HEK293 (cell line): ENCODE data around the gene ZWILCH.

Experiments used
- CTCF ChIA-PET: fragments of 350-600 bp; formaldehyde crosslinking; extraction: SDS; loops from one replicate; lab custom pipeline; 2021; ENCODE audit warnings: antibody characterized with exemption; lab: Yijun Ruan, JAX
- POLR2A ChIA-PET: fragments of 300-600 bp; formaldehyde crosslinking; extraction: SDS; loops from one replicate; lab custom pipeline; 2020; ENCODE audit warnings: antibody characterized with exemption, inconsistent platforms; lab: Yijun Ruan, JAX
- H3K27ac ChIP-seq: fragments of 200-500 bp; sonication (Bioruptor generic); 2 replicates; pipeline ENCODE4 v1.5.1; 2014; ENCODE audit warnings: low read depth, low read length, control low read depth, inconsistent platforms; ENCODE audit errors: extremely low read depth
- H3K36me3 ChIP-seq, 2 experiments: fragments of 200-500 bp in 1 of 2; sonication (Bioruptor generic) in 1 of 2; 1 replicate in 1 of 2; 2 replicates in 1 of 2; pipeline ENCODE4 v1.5.1; 2014 to 2017; ENCODE audit warnings: inconsistent platforms in 2 of 2, low read length in 2 of 2; ENCODE audit not compliant: control insufficient read depth in 2 of 2, insufficient read depth in 1 of 2
- H3K4me1 ChIP-seq: fragments of 200-500 bp; sonication (Bioruptor generic); 2 replicates; pipeline ENCODE4 v1.5.1; 2014; ENCODE audit warnings: mild to moderate bottlenecking, low read length, inconsistent platforms; ENCODE audit not compliant: control insufficient read depth, insufficient read depth
- H3K4me3 ChIP-seq: 2 replicates; pipeline ENCODE4 v1.5.1; 2011; ENCODE audit warnings: low read depth, mild to moderate bottlenecking, control low read depth, low read length, moderate library complexity
- H3K9me3 ChIP-seq: fragments of 200-500 bp; sonication (Bioruptor generic); 2 replicates; pipeline ENCODE4 v1.5.1; 2014; ENCODE audit warnings: low read depth, low read length, inconsistent platforms; ENCODE audit not compliant: control insufficient read depth, insufficient read depth
- ELK4 ChIP-seq: IDR thresholded peaks from 2 replicates; pipeline ENCODE4 v1.6.1; 2011; ENCODE audit warnings: mild to moderate bottlenecking, low read depth, low read length, borderline replicate concordance
- KLF8 ChIP-seq: fragments of 450-650 bp; formaldehyde crosslinking; IDR thresholded peaks from 2 replicates; pipeline ENCODE4 v1.5.1; 2016; ENCODE audit warnings: missing biosample characterization, missing genetic modification characterization
- OVOL3 ChIP-seq: fragments of 450-650 bp; formaldehyde crosslinking; IDR thresholded peaks from 2 replicates; pipeline ENCODE4 v1.5.1; 2016; ENCODE audit warnings: missing biosample characterization, missing genetic modification characterization
- REST ChIP-seq: fragments of 450-650 bp; formaldehyde crosslinking; IDR thresholded peaks from 2 replicates; pipeline ENCODE4 v1.5.1; 2016; ENCODE audit warnings: missing biosample characterization, missing genetic modification characterization
- SCRT2 ChIP-seq: fragments of 450-650 bp; formaldehyde crosslinking; IDR thresholded peaks from 2 replicates; pipeline ENCODE4 v1.5.1; 2016; ENCODE audit warnings: missing biosample characterization, missing genetic modification characterization
- SP7 ChIP-seq: fragments of 450-650 bp; formaldehyde crosslinking; IDR thresholded peaks from 2 replicates; pipeline ENCODE4 v1.5.1; 2016; ENCODE audit warnings: missing biosample characterization, missing genetic modification characterization
- ZBTB8A ChIP-seq: fragments of 450-650 bp; formaldehyde crosslinking; IDR thresholded peaks from 2 replicates; pipeline ENCODE4 v1.5.1; 2016; ENCODE audit warnings: missing biosample characterization, missing genetic modification characterization
- ZNF155 ChIP-seq: fragments of 450-650 bp; formaldehyde crosslinking; IDR thresholded peaks from 2 replicates; pipeline ENCODE4 v1.5.1; 2016; ENCODE audit warnings: missing biosample characterization, missing genetic modification characterization
- ZNF16 ChIP-seq: fragments of 450-650 bp; formaldehyde crosslinking; IDR thresholded peaks from 2 replicates; pipeline ENCODE4 v1.5.1; 2016; ENCODE audit warnings: low read depth, missing biosample characterization, missing genetic modification characterization
- ZNF211 ChIP-seq: fragments of 450-650 bp; formaldehyde crosslinking; IDR thresholded peaks from 2 replicates; pipeline ENCODE4 v1.5.1; 2016; ENCODE audit warnings: low read depth, missing biosample characterization, missing genetic modification characterization
- ZNF239 ChIP-seq: fragments of 450-650 bp; formaldehyde crosslinking; IDR thresholded peaks from 2 replicates; pipeline ENCODE4 v1.5.1; 2016; ENCODE audit warnings: missing biosample characterization, missing genetic modification characterization
- ZNF366 ChIP-seq: fragments of 450-650 bp; formaldehyde crosslinking; conservative IDR thresholded peaks from 2 replicates; pipeline ENCODE4 v1.5.1; 2016; ENCODE audit warnings: missing biosample characterization, missing genetic modification characterization
- ZNF37A ChIP-seq: fragments of 450-650 bp; IDR thresholded peaks from 2 replicates; pipeline ENCODE4 v1.5.1; 2018; ENCODE audit warnings: missing biosample characterization, missing genetic modification characterization
- ZNF426 ChIP-seq: fragments of 450-650 bp; formaldehyde crosslinking; IDR thresholded peaks from 2 replicates; pipeline ENCODE4 v1.5.1; 2017; ENCODE audit warnings: missing biosample characterization, missing genetic modification characterization, mild to moderate bottlenecking, inconsistent platforms, moderate library complexity
- ZNF501 ChIP-seq: fragments of 450-650 bp; formaldehyde crosslinking; IDR thresholded peaks from 2 replicates; pipeline ENCODE4 v1.5.1; 2016; ENCODE audit warnings: missing biosample characterization, missing genetic modification characterization
- ZNF555 ChIP-seq: fragments of 450-650 bp; formaldehyde crosslinking; conservative IDR thresholded peaks from 2 replicates; pipeline ENCODE4 v1.5.1; 2017; ENCODE audit warnings: missing biosample characterization, mild to moderate bottlenecking, missing genetic modification characterization, inconsistent platforms
- ZNF585B ChIP-seq: fragments of 450-650 bp; formaldehyde crosslinking; IDR thresholded peaks from 2 replicates; pipeline ENCODE4 v1.5.1; 2016; ENCODE audit warnings: missing biosample characterization, missing genetic modification characterization
- ZNF624 ChIP-seq: fragments of 450-650 bp; formaldehyde crosslinking; IDR thresholded peaks from 2 replicates; pipeline ENCODE4 v1.5.1; 2017; ENCODE audit warnings: missing biosample characterization, missing genetic modification characterization
- ZNF626 ChIP-seq: fragments of 450-650 bp; sonication (Bioruptor Pico); formaldehyde crosslinking; IDR thresholded peaks from 2 replicates; pipeline ENCODE4 v1.5.1; 2018; ENCODE audit warnings: missing biosample characterization, missing genetic modification characterization, inconsistent platforms
- ZNF629 ChIP-seq: fragments of 450-650 bp; formaldehyde crosslinking; IDR thresholded peaks from 2 replicates; pipeline ENCODE4 v1.5.1; 2017; ENCODE audit warnings: missing biosample characterization, missing genetic modification characterization
- ZNF670 ChIP-seq: fragments of 450-650 bp; formaldehyde crosslinking; IDR thresholded peaks from 2 replicates; pipeline ENCODE4 v1.5.1; 2016; ENCODE audit warnings: missing biosample characterization, missing genetic modification characterization, low read depth
- ZNF692 ChIP-seq: fragments of 450-650 bp; formaldehyde crosslinking; IDR thresholded peaks from 2 replicates; pipeline ENCODE4 v1.5.1; 2016; ENCODE audit warnings: missing biosample characterization, missing genetic modification characterization
- ZNF843 ChIP-seq: fragments of 450-650 bp; formaldehyde crosslinking; IDR thresholded peaks from 2 replicates; pipeline ENCODE4 v1.5.1; 2016; ENCODE audit warnings: missing biosample characterization, missing genetic modification characterization
- ZSCAN23 ChIP-seq: fragments of 450-650 bp; formaldehyde crosslinking; IDR thresholded peaks from 2 replicates; pipeline ENCODE4 v1.5.1; 2016; ENCODE audit warnings: missing biosample characterization, missing genetic modification characterization
- TF ChIP-seq, protein P1 (sequence below): fragments of 450-650 bp; formaldehyde crosslinking; IDR thresholded peaks from 2 replicates; pipeline ENCODE4 v1.5.1; 2016; ENCODE audit warnings: missing biosample characterization, missing genetic modification characterization, low read depth
- TF ChIP-seq, protein P2 (sequence below): fragments of 450-650 bp; formaldehyde crosslinking; IDR thresholded peaks from 2 replicates; pipeline ENCODE4 v1.5.1; 2016; ENCODE audit warnings: missing biosample characterization, missing genetic modification characterization
- TF ChIP-seq, protein P3 (sequence below): fragments of 450-650 bp; formaldehyde crosslinking; IDR thresholded peaks from 2 replicates; pipeline ENCODE4 v1.5.1; 2016; ENCODE audit warnings: missing biosample characterization, missing genetic modification characterization

The ZWILCH gene

DNA sequence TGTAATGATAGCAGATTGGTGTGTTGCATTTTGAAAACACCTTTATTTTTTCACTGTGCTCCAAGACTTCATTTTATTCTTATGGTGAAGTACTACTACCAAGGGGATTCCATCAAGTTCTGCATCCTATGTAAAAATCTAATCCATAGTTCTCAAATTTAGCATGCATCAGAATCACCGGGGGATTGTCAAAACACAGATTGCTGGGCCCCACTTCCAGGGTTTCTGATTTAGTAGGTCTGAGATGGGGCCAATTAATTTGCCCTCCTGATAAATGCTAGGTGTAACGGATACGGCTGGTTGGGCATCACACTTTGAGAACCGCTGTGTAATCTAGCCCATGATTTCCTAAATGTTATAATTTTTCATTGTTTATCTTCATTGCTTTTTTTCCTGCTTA is 692 bp downstream of the ZWILCH start (continued):
- TF ChIP-seq KLF8 (tag by site-specific recombination) = no peak
- TF ChIP-seq ZNF585B = no peak
- TF ChIP-seq ZNF211 (tag by site-specific recombination) = no peak
- no peak for TF ChIP-seq ZNF626 (tag by site-specific recombination)
- TF ChIP-seq ZNF555 (tag by site-specific recombination) = no peak
- no peak for TF ChIP-seq ZNF155
- no peak for TF ChIP-seq REST (tag by site-specific recombination)
- TF ChIP-seq SP7 = no peak
- no peak for TF ChIP-seq ZBTB8A (tag by site-specific recombination)
- no peak for TF ChIP-seq ZNF670 (tag by site-specific recombination)
- no peak for TF ChIP-seq SCRT2
- TF ChIP-seq ZNF843 (tag by site-specific recombination) = no peak

- Histone ChIP-seq H3K36me3 (peaks cover 20 to 25% of the 10 kb centered on the region in 2 experiments), H3K4me3 (no peak overlapping the region), H3K9me3 (no peaks in the 10 kb centered on the region), H3K4me1 (peaks cover 3% of the 10 kb centered on the region; the same call in 1 of the 2 replicates), H3K27ac (no peak overlapping the region)
- CTCF ChIA-PET = interaction anchor here (2.2 to 3.0 kb wide), 2 partner anchors 10 to 11 kb away, joined by 10 to 23 read pairs; partner anchors contain the start of gene SNAPC5
- POLR2A ChIA-PET = no interaction called here
- TF ChIP-seq ELK4 (no peak), ZNF629 (tag by site-specific recombination) (no peak), ZNF692 (no peak), OVOL3 (tag by site-specific recombination) (no peak), ZNF16 (tag by site-specific recombination) (no peak), ZNF366 (no peak), ZNF37A (tag by site-specific recombination) (no peak), ZNF624 (tag by site-specific recombination) (no peak), ZNF501 (tag by site-specific recombination) (no peak), ZSCAN23 (no peak), ZNF426 (tag by site-specific recombination) (no peak), ZNF239 (tag by site-specific recombination) (no peak)
- TF ChIP-seq, protein P1, sequence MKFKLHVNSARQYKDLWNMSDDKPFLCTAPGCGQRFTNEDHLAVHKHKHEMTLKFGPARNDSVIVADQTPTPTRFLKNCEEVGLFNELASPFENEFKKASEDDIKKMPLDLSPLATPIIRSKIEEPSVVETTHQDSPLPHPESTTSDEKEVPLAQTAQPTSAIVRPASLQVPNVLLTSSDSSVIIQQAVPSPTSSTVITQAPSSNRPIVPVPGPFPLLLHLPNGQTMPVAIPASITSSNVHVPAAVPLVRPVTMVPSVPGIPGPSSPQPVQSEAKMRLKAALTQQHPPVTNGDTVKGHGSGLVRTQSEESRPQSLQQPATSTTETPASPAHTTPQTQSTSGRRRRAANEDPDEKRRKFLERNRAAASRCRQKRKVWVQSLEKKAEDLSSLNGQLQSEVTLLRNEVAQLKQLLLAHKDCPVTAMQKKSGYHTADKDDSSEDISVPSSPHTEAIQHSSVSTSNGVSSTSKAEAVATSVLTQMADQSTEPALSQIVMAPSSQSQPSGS (tag by site-specific recombination) = no peak
- TF ChIP-seq, protein P2, sequence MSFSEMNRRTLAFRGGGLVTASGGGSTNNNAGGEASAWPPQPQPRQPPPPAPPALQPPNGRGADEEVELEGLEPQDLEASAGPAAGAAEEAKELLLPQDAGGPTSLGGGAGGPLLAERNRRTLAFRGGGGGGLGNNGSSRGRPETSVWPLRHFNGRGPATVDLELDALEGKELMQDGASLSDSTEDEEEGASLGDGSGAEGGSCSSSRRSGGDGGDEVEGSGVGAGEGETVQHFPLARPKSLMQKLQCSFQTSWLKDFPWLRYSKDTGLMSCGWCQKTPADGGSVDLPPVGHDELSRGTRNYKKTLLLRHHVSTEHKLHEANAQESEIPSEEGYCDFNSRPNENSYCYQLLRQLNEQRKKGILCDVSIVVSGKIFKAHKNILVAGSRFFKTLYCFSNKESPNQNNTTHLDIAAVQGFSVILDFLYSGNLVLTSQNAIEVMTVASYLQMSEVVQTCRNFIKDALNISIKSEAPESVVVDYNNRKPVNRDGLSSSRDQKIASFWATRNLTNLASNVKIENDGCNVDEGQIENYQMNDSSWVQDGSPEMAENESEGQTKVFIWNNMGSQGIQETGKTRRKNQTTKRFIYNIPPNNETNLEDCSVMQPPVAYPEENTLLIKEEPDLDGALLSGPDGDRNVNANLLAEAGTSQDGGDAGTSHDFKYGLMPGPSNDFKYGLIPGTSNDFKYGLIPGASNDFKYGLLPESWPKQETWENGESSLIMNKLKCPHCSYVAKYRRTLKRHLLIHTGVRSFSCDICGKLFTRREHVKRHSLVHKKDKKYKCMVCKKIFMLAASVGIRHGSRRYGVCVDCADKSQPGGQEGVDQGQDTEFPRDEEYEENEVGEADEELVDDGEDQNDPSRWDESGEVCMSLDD = no peak
- TF ChIP-seq, protein P3, sequence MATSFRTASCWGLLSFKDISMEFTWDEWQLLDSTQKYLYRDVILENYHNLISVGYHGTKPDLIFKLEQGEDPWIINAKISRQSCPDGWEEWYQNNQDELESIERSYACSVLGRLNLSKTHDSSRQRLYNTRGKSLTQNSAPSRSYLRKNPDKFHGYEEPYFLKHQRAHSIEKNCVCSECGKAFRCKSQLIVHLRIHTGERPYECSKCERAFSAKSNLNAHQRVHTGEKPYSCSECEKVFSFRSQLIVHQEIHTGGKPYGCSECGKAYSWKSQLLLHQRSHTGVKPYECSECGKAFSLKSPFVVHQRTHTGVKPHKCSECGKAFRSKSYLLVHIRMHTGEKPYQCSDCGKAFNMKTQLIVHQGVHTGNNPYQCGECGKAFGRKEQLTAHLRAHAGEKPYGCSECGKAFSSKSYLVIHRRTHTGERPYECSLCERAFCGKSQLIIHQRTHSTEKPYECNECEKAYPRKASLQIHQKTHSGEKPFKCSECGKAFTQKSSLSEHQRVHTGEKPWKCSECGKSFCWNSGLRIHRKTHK = no peak
Observed at GRCh38 chr15:66508293-66508883, 3.3 kb downstream of the ZWILCH start.
